Smooth muscle cell (in vitro differentiated cells): ENCODE results near the gene DOCK4. TPM values are rescaled to one million over a fixed set of nuclear protein-coding genes. Genes with fewer than 3 reads are reported as not detected.

Experiments used
- DNase-seq: peaks from one replicate; lab custom pipeline; 2025; ENCODE audit not compliant: unreplicated experiment; lab: John Stamatoyannopoulos, UW
- H2AFZ ChIP-seq: fragments of 200-600 bp; sonication (generic); 2 replicates; pipeline ENCODE4 v1.6.0; 2016; ENCODE audit warnings: antibody characterized with exemption, low read depth, mild to moderate bottlenecking
- H3F3A ChIP-seq: fragments of 200-600 bp; sonication (generic); 2 replicates; pipeline ENCODE4 v1.6.0; 2017; ENCODE audit warnings: antibody characterized with exemption, low read depth
- H3K27ac ChIP-seq: fragments of 200-600 bp; sonication (generic); 2 replicates; pipeline ENCODE4 v1.5.1; 2016; ENCODE audit warnings: low read depth, mild to moderate bottlenecking
- H3K27me3 ChIP-seq: fragments of 200-600 bp; sonication (generic); 2 replicates; pipeline ENCODE4 v1.6.1; 2016; ENCODE audit warnings: low read depth, mild to moderate bottlenecking
- H3K36me3 ChIP-seq: fragments of 200-600 bp; sonication (generic); 2 replicates; pipeline ENCODE4 v1.5.1; 2016; ENCODE audit warnings: low read depth
- H3K4me1 ChIP-seq: fragments of 200-600 bp; sonication (generic); 2 replicates; pipeline ENCODE4 v1.5.1; 2016; ENCODE audit warnings: low read depth
- H3K4me2 ChIP-seq: fragments of 200-600 bp; sonication (generic); 2 replicates; pipeline ENCODE4 v1.6.0; 2016; ENCODE audit warnings: mild to moderate bottlenecking
- H3K4me3 ChIP-seq: fragments of 200-600 bp; sonication (generic); 2 replicates; pipeline ENCODE4 v1.5.1; 2016; ENCODE audit warnings: mild to moderate bottlenecking
- H3K79me2 ChIP-seq: fragments of 200-600 bp; sonication (generic); 2 replicates; pipeline ENCODE4 v1.6.0; 2016; ENCODE audit warnings: low read depth, mild to moderate bottlenecking
- H3K9ac ChIP-seq: fragments of 200-600 bp; sonication (generic); 2 replicates; pipeline ENCODE4 v1.6.0; 2016; ENCODE audit warnings: low read depth
- H3K9me3 ChIP-seq: fragments of 200-600 bp; sonication (generic); replicated peaks from 2 replicates; pipeline ENCODE4 v1.5.1; 2016; ENCODE audit warnings: low read depth
- H4K20me1 ChIP-seq: fragments of 200-600 bp; sonication (generic); 2 replicates; pipeline ENCODE4 v1.6.0; 2016; ENCODE audit warnings: low read depth
- WGBS: methylation state at CpG from one replicate; pipeline ENCODE4 v1.1.7; 2016; ENCODE audit warnings: low lambda C conversion rate; 5-methylcytosine and 5-hydroxymethylcytosine counted together
- polyA plus RNA-seq: library from polyadenylated mRNA; unstranded; fragments of >200 nt; fragmentation: Nextera tagmentation; extraction: Ambion mirVana; gene quantifications from 2 replicates; pipeline ENCODE4 v1.2.1, GENCODE V29; 2016
- total RNA-seq: library from RNA; depleted of rRNA; stranded (reverse); fragments of >200 nt; gene quantifications from 2 replicates; pipeline ENCODE4 v1.2.3, GENCODE V29; 2014
- TF ChIP-seq, protein P1 (sequence below): fragments of 200-600 bp; sonication (generic); IDR thresholded peaks from 2 replicates; pipeline ENCODE4 v1.5.1; 2017; ENCODE audit warnings: borderline replicate concordance, mild to moderate bottlenecking, antibody characterized with exemption; ENCODE audit not compliant: insufficient read depth, poor library complexity, severe bottlenecking

Gene DOCK4
- total and polyA plus RNA-seq, 2 experiments from 2014 or later = 7.4 to 20.5 TPM

- Histone ChIP-seq H3K4me1 (peaks cover 7% of the 10 kb centered on the region), H3F3A (no peaks in the 10 kb centered on the region), H3K9me3 (no peaks in the 10 kb centered on the region), H3K79me2 (no peaks in the 10 kb centered on the region), H3K27ac (no peak overlapping the region), H2AFZ (no peak overlapping the region), H3K27me3 (no peaks in the 10 kb centered on the region), H3K4me2 (no peak overlapping the region), H4K20me1 (no peaks in the 10 kb centered on the region), H3K4me3 (no peak overlapping the region), H3K9ac (no peak overlapping the region), H3K36me3 (no peaks in the 10 kb centered on the region)
- WGBS = 19% methylated on average over 4 of the region's 4 CpGs
- TF ChIP-seq, protein P1, sequence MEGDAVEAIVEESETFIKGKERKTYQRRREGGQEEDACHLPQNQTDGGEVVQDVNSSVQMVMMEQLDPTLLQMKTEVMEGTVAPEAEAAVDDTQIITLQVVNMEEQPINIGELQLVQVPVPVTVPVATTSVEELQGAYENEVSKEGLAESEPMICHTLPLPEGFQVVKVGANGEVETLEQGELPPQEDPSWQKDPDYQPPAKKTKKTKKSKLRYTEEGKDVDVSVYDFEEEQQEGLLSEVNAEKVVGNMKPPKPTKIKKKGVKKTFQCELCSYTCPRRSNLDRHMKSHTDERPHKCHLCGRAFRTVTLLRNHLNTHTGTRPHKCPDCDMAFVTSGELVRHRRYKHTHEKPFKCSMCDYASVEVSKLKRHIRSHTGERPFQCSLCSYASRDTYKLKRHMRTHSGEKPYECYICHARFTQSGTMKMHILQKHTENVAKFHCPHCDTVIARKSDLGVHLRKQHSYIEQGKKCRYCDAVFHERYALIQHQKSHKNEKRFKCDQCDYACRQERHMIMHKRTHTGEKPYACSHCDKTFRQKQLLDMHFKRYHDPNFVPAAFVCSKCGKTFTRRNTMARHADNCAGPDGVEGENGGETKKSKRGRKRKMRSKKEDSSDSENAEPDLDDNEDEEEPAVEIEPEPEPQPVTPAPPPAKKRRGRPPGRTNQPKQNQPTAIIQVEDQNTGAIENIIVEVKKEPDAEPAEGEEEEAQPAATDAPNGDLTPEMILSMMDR = peak; percentile 87
- no peak for DNase-seq
Observed at GRCh38 chr7:111752022-111752582, 454.1 kb downstream of the DOCK4 start.

DNA sequence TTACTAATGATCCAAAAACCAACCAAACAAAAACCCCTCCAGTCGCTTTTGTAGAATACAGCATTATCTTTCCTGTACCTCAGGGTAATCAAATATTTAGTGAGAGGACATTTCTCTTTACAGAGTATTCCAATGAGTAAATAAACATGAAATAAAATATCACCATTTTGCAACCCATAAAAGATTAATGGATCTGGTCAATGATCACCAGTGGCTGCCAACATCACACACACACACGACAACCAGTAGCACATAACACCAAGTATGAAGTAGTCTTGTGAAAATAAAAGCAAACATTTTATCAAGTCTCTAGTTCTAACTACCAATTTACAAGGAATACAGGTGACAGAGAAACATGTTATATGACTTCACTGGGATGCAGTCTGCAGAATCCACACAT lies 455.3 kb downstream of the DOCK4 start:
- TF ChIP-seq, protein P1 = no peak
- Histone ChIP-seq H3K4me2 (no peak overlapping the region), H3K9ac (no peak overlapping the region), H4K20me1 (no peaks in the 10 kb centered on the region), H3K9me3 (no peaks in the 10 kb centered on the region), H3K4me3 (no peak overlapping the region), H2AFZ (no peak overlapping the region), H3K4me1 (no peaks in the 10 kb centered on the region), H3K79me2 (no peaks in the 10 kb centered on the region), H3K27ac (no peak overlapping the region), H3K36me3 (no peaks in the 10 kb centered on the region), H3K27me3 (no peaks in the 10 kb centered on the region), H3F3A (no peaks in the 10 kb centered on the region)
- WGBS = 96% methylated on average over 2 of the region's 2 CpGs
- no peak for DNase-seq

DNA sequence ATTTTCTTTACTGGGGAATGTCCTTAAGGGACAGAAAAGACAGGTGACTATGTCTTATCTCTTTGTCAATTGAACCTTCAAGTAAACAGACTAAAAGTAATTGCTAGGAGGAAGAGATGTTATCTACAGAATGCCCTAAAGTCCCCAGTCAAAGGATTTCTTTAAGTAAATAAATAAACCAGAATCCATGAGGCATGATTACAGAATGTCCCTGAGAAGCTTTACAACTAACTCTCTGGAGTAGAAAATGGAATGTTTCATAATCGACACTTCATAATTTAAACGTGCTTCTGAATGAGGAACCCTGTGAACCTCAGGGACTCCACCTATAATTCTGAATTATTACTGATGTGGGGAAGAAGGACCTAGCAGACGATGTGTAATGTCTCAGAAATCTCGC lies 456.0 kb downstream of the DOCK4 start:
- Histone ChIP-seq H4K20me1 (no peaks in the 10 kb centered on the region), H3K9me3 (no peaks in the 10 kb centered on the region), H3F3A (no peaks in the 10 kb centered on the region), H3K79me2 (no peaks in the 10 kb centered on the region), H3K9ac (no peak overlapping the region), H3K4me3 (no peak overlapping the region), H3K27me3 (no peaks in the 10 kb centered on the region), H2AFZ (no peak overlapping the region), H3K4me2 (no peak overlapping the region), H3K4me1 (no peaks in the 10 kb centered on the region), H3K36me3 (no peaks in the 10 kb centered on the region), H3K27ac (no peak overlapping the region)
- WGBS = 58% methylated on average over 4 of the region's 4 CpGs
- TF ChIP-seq, protein P1 = no peak
- DNase-seq = no peak

DNA sequence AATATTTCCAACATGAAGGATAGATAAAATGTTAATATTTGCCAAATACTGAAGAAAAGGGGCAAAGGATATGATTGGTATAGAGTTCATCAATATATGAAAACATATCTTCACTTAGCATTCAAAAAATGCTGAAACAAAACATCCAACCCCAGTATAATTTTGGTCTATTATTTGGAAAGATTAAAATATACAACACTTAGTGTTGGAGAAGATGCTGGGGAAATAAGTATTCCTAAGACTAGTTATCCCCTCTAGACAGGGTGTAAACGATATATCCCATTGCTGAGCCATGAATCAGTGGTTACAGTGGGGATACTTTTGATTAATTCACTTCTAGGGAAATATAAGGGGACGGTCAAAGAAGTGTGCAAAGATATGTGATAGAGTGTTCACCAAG lies 456.6 kb downstream of the DOCK4 start:
- Histone ChIP-seq H2AFZ (no peak overlapping the region), H3F3A (no peaks in the 10 kb centered on the region), H3K4me1 (no peaks in the 10 kb centered on the region), H3K36me3 (no peaks in the 10 kb centered on the region), H4K20me1 (no peaks in the 10 kb centered on the region), H3K9ac (no peak overlapping the region), H3K27me3 (no peaks in the 10 kb centered on the region), H3K4me2 (no peak overlapping the region), H3K79me2 (no peaks in the 10 kb centered on the region), H3K27ac (no peak overlapping the region), H3K4me3 (no peak overlapping the region), H3K9me3 (no peaks in the 10 kb centered on the region)
- TF ChIP-seq, protein P1 = no peak
- WGBS = 91% methylated on average over 2 of the region's 2 CpGs
- no peak for DNase-seq
